GM21576 (cell line): ENCODE measurements around the gene ANKRD11.
"Not testable (repeated sequence)": the region's sequence is repeated elsewhere in the genome, so short reads cannot be mapped to it uniquely, and the experiment has no call there.

ENCODE experiments used
- ATAC-seq: cut with Tn5 transposase; IDR thresholded peaks from one replicate; pipeline ENCODE4 v1.9.1; 2021; ENCODE audit warnings: mild to moderate bottlenecking, moderate library complexity; ENCODE audit not compliant: unreplicated experiment

Gene ANKRD11

DNA sequence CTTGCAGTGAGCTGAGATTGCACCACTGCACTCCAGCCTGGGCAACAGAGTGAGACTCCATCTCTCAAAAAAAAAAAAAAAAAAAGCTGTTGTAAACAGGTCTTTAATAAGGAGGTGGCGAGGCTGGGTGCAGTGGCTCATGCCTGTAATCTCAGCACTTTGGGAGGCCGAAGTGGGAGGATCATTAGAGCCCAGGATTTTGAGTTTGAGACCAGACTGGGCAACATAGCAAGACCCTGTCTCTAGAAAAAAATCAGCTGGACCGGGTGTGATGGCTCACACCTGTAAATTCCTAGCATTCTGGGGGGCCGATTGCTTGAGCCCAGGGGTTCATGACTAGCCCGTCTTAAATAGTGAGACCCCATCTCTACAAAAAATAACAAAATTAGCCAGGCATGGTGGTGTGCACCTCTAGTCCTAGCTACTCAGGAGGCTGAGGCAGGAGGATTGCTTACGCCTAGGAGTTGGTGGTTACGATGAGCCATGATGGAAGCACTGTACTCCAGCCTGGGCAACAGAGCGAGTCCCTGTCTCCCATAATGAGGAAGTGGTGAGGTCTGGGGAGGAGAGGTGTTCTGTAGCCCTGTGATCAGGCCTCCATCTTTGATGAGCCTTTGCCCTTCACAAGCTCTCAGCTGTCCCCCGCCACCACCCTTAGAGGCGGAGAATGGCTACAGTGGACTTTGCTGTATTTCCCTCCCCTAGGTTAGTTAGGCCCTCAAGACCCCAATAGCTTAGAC is 236.6 kb downstream of the ANKRD11 start:
- no peak for ATAC-seq

GRCh38 chr16:89248196-89248982 is 242.0 kb downstream of the ANKRD11 start:
- ATAC-seq, result no peak

- ATAC-seq, result peak; percentile 21
These were observed 242.7 kb downstream of the ANKRD11 start for GRCh38 chr16:89247734-89248075.

GRCh38 chr16:89246903-89247733 is 243.2 kb downstream of the ANKRD11 start:
- peak; percentile 73 for ATAC-seq

DNA sequence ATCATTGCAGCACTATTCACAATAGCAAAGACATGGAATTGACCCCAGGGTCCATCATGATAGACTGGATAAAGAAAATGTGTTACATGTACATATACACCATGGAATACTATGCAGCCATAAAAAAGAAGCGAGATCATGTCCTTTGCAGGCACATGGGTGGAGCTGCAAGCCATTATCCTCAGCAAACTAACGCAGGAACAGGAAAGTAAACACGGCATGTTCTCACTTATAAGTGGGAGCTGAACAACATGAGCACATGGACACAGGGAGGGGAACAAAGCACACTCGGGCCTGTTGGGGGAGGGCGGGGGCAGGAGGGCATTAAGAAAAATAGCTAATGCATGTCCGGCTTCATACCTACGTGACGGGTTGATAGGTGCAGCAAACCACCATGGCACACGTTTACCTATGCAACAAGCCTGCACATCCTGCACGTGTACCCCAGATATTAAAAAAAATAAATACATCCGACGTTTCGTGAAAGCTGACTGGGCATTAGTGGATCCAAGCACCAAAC is 243.9 kb downstream of the ANKRD11 start:
- no peak for ATAC-seq

GRCh38 chr16:89244754-89245153 is 245.6 kb downstream of the ANKRD11 start:
- ATAC-seq, result no peak

DNA sequence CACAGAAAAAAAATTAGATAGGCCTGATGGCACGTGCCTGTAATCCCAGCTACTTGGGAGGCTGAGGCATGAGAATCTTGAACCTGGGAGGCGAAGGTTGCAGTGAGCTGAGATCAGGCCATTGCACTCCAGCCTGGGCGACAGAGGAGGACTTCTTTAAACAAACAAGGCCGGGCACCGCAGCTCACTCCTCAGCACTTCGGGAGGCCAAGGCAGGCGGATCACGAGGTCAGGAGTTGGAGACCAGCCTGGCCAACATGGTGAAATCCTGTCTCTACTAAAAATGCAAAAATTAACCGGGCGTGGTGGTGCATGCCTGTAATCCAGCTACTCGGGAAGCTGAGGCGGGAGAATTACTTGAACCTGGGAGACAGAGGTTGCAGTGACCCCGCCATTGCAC is 246.1 kb downstream of the ANKRD11 start:
- not testable (repeated sequence) for ATAC-seq

DNA sequence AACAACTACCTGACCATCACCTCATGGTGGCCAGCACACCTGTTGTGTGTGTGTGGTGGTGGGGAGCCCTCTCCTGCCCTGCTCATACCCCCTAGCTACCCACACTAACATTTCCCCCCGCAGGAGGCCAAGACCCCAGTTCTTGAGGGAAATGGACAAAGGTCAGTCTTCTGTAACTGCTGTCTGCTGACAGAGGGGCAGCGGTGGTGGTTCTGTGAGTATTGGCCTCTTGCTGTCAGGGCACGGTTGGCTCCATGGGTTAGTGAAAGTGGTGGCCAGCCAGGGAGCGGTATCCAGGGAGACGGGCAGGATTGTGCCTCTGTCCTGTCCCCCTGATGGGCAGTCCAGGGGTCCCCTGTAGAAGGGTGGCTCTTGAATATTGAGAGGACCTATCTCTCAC is 246.7 kb downstream of the ANKRD11 start:
- no peak for ATAC-seq

DNA sequence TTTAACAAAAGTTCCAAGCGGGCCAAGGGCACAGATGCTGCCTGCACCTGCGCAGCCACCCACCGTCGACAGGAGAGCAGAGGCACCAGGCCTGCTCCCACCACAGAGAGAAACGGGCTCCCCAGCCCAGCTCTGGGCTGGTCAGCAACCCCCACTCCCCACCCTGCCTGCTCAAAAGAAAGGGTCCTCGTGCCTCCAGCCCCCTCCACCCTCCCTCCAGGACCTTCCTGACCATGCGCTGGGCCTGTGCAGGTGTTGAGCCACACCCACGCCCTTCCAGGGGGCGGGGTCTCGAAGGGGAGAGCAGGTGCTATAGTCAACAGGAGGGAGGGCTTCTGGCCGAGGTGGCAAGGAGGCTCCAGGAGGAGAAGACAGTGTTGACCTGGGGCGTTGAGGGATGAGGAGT is 247.6 kb downstream of the ANKRD11 start:
- ATAC-seq, result no peak

DNA sequence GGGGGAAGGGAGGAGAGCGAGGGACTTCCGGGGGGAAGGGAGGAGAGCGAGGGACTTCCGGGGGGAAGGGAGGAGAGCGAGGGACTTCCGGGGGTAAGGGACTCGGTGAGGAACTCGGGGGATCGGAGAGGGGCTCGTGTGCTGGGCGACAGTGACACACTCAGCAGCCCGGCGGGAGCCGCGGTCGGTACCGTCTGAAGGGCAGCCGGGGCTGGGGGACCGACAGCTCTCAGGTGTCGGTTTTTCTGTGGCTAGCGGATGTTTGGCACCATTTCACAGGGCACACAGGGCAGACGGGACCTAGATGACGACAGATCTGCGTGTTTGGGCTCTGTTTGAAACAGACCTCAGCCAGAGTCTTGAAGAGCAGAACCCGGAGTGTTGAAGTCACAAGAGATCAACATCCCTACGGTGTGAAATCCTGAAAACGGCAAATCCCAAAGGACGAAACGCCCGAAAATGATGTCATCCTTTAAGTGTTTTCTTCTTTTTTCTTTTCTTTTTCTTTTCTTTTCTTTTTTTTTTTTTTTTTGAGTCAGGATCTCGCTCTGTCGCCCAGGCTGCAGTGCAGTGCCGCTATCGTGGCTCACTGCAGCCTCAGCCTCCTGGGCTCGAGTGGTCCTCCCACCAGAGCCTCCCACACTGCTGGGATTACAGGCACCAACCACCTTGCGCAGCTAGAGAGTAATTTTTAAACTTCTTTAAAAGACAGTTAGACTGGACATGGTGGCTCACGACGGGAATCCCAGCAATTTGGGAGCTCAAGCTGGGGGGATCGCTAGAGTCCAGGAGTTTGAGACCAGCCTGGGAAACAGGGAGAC is 249.0 kb downstream of the ANKRD11 start:
- ATAC-seq, result peak; percentile 57

DNA sequence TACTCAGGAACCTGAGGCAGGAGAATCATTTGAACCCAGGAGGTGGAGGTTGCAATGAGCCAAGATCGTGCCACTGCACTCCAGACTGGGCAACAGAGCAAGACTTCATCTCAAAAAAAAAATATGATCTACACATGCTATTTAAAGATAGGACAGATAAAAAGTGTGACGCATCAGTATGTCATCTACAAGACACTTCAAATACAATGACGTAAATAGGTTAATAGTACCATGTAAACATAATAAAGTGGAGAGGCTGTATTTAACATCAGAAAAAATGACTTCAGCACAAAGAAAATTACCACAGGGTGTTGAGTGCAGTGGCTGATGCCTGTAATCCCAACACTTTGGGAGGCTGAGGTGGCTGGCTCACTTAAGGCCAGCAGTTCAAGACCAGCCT is 252.6 kb downstream of the ANKRD11 start:
- no peak for ATAC-seq

DNA sequence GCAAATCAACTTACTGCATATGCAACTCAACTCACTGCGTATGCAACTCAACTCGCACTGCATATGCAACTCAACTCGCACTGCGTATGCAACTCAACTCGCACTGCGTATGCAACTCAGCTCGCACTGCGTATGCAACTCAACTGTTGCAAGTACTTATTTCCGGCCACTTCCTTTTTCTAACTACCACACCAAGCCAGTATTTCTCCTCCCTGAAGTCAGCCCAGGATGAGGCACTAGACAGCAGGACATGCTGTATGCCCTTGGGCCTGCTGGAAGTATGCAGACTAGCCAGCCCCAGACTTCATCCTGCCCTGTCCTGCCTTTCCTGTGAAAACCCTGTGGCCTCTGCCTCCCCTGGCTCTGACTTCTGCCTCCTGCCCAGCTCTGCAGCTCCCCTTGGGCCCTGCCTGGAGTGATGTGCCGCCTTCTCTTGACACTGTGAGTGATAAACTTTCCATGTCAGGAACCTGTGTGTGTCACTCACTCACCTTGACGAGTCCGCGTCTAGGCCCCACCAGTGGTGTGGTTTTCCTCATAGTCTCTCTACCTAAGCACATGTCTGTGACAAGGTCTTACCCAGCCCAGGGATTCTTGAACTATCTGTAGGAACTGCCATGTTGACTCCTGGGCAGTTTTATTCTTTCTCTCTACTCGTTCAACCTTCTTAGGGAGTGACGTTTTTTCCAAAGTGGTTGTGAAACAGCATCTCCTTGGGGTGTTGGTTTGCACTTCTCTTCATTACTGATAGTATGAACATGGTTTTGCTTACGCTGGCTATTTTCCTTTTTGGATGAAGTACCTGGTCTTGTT is 256.5 kb downstream of the ANKRD11 start:
- ATAC-seq, result no peak

- ATAC-seq, result no peak
These were observed 258.3 kb downstream of the ANKRD11 start for GRCh38 chr16:89232107-89232506.

GRCh38 chr16:89230255-89230654 is 260.1 kb downstream of the ANKRD11 start:
- no peak for ATAC-seq

DNA sequence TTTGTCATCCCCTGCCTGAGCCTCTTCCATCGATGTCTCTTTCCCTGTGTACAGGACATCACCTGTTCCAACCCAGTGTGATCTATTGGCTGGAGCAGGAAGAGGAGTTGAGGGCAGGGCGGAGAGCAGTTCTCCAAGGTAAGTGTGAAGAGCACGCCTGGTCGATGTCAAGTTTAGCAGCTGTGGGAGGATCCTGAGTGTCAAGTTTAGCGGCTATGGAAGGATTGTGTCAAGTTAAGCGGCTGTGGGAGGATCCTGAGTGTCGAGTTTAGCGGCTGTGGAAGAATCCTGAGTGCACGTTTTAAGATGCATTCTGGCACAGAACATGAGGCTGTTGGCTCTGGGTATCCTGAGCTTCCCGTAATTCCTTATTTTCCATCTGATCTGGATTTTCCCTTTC is 265.7 kb downstream of the ANKRD11 start:
- no peak for ATAC-seq

DNA sequence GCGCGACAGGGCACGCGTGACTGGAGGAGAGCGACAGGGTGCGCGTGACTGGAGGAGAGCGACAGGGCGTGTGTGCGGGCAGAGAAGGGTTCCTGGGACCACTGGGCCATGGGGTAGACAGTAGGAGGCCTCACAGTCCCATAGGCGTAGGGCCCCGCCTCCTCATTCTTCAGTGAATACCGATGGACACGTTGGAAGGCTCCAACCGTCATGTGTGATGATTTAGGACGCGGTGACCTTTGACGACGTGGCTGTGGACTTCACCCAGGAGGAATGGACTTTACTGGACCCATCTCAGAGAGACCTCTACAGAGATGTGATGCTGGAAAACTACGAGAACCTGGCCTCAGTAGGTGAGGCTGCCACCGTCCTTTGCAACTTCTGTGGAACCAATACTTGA is 267.4 kb downstream of the ANKRD11 start:
- ATAC-seq, result no peak

GRCh38 chr16:89221604-89222003 is 268.8 kb downstream of the ANKRD11 start:
- no peak for ATAC-seq

GRCh38 chr16:89219365-89219764 is 271.0 kb downstream of the ANKRD11 start:
- no peak for ATAC-seq
